OCI-LY7 (cell line): Measurements from ENCODE around the gene METTL8. TPM values are rescaled to one million over a fixed set of nuclear protein-coding genes. Genes with fewer than 3 reads are reported as not detected.

Source experiments
- BruUV-seq: library from RNA; stranded (reverse); fragments of 400-500 nt; replicated peaks from 2 replicates; lab custom pipeline; 2021; lab: Mats Ljungman, UMichigan
- CTCF ChIA-PET: fragments of 300-600 bp; sonication (Branson Sonifier 250); formaldehyde crosslinking; loops from one replicate; lab custom pipeline; 2022; ENCODE audit warnings: antibody characterized with exemption; ENCODE audit not compliant: unreplicated experiment; lab: Charles Lee
- POLR2A ChIA-PET: fragments of 300-600 bp; sonication (Branson Sonifier 250); formaldehyde crosslinking; loops from one replicate; lab custom pipeline; 2022; ENCODE audit warnings: antibody characterized with exemption; lab: Charles Lee
- DNase-seq: peaks from one replicate; pipeline ENCODE4 v3.0.0-alpha.2; 2015; ENCODE audit warnings: low spot score
- H2AFZ ChIP-seq: fragments of 200-600 bp; sonication (generic), shearing (Covaris generic); 2 replicates; pipeline ENCODE4 v1.6.1; 2014; ENCODE audit warnings: mild to moderate bottlenecking, antibody characterized with exemption, low read length, moderate library complexity
- H3K27ac ChIP-seq: fragments of 200-600 bp; sonication (generic); 2 replicates; pipeline ENCODE4 v1.5.1; 2014; ENCODE audit warnings: mixed run types, low read depth, mild to moderate bottlenecking, moderate library complexity, low read length, inconsistent platforms; ENCODE audit not compliant: poor library complexity, severe bottlenecking
- H3K36me3 ChIP-seq: fragments of 200-600 bp; sonication (generic); 2 replicates; pipeline ENCODE4 v1.6.1; 2014; ENCODE audit warnings: mild to moderate bottlenecking, antibody characterized with exemption, low read length, moderate library complexity, mixed read lengths; ENCODE audit not compliant: insufficient read depth
- H3K4me1 ChIP-seq: fragments of 200-600 bp; sonication (generic); 2 replicates; pipeline ENCODE4 v1.5.1; 2014; ENCODE audit warnings: mild to moderate bottlenecking, low read length; ENCODE audit not compliant: insufficient read depth, poor library complexity, severe bottlenecking
- H3K4me2 ChIP-seq: fragments of 200-600 bp; sonication (generic); 2 replicates; pipeline ENCODE4 v1.6.1; 2014; ENCODE audit warnings: mild to moderate bottlenecking, low read length
- H3K4me3 ChIP-seq: fragments of 200-600 bp; sonication (generic); 2 replicates; pipeline ENCODE4 v1.5.1; 2014; ENCODE audit warnings: mild to moderate bottlenecking, low read depth, low read length; ENCODE audit not compliant: poor library complexity, severe bottlenecking
- H3K79me2 ChIP-seq: fragments of 200-600 bp; sonication (generic); 2 replicates; pipeline ENCODE4 v1.6.1; 2016; ENCODE audit warnings: low read depth, mild to moderate bottlenecking, low read length, moderate library complexity, mixed read lengths; ENCODE audit not compliant: insufficient read depth
- H3K9me2 ChIP-seq: fragments of 200-600 bp; sonication (generic); 2 replicates; pipeline ENCODE4 v1.6.1; 2016; ENCODE audit warnings: mild to moderate bottlenecking, low read length, mixed read lengths; ENCODE audit not compliant: insufficient read depth
- H3K9me3 ChIP-seq: fragments of 200-600 bp; sonication (generic); 2 replicates; pipeline ENCODE4 v1.6.1; 2014; ENCODE audit warnings: mild to moderate bottlenecking, mixed run types, low read length, mixed read lengths
- H4K20me1 ChIP-seq: fragments of 200-600 bp; sonication (generic); 2 replicates; pipeline ENCODE4 v1.6.1; 2014; ENCODE audit warnings: mild to moderate bottlenecking, antibody characterized with exemption, low read length, moderate library complexity, mixed read lengths; ENCODE audit not compliant: insufficient read depth
- CTCF ChIP-seq: fragments of 200-600 bp; sonication (generic); conservative IDR thresholded peaks from 2 replicates; pipeline ENCODE4 v1.5.1; 2014; ENCODE audit warnings: mild to moderate bottlenecking, antibody characterized with exemption, low read length, moderate library complexity, mixed read lengths
- EZH2phosphoT487 ChIP-seq: fragments of 200-600 bp; sonication (generic); IDR thresholded peaks from 2 replicates; pipeline ENCODE4 v1.6.1; 2018; ENCODE audit warnings: low read depth, borderline replicate concordance, mild to moderate bottlenecking, mixed run types, antibody characterized with exemption, low read length, moderate library complexity, mixed read lengths
- intact Hi-C: fragments of 100-400 bp; cut with micrococcal nuclease; formaldehyde crosslinking; loops from one replicate; pipeline ENCODE4 v1.10.0; 2022; ENCODE audit not compliant: unreplicated experiment
- total RNA-seq, 2 experiments: library from RNA; depleted of rRNA in 1 of 2; stranded (reverse); fragments of >200 nt in 1 of 2; shearing (Covaris generic) in 1 of 2; gene quantifications; 2 replicates each; pipeline ENCODE4 v1.2.3, GENCODE V29; 2014 to 2022

Gene METTL8
- total RNA-seq, 2 experiments from 2014 or later: 11.8 to 33.0 TPM

- Histone ChIP-seq H3K79me2 (peaks cover 23% of the 10 kb centered on the region; the same call in 1 of the 2 replicates), H3K4me2 (no peak overlapping the region), H4K20me1 (no peaks in the 10 kb centered on the region), H3K9me3 (no peaks in the 10 kb centered on the region; the same call in 1 of the 2 replicates), H3K4me1 (peaks cover 54% of the 10 kb centered on the region), H3K36me3 (peaks cover 13% of the 10 kb centered on the region), H3K27ac (no peak overlapping the region), H2AFZ (no peak overlapping the region), H3K9me2 (no peaks in the 10 kb centered on the region), H3K4me3 (no peak overlapping the region)
- intact Hi-C loops: no loop called here
- no peak for DNase-seq
- ChIA-PET POLR2A (interaction anchor here (0.5 to 2.9 kb wide), 19 partner anchors 11 to 504 kb away, joined by 3 to 14 read pairs (median 4); partner anchors contain the start of gene TLK1), CTCF (no interaction called here)
- no TSS peak for BruUV-seq
- TF ChIP-seq CTCF: no peak
Measured at GRCh38 chr2:171410101-171410500, 23.7 kb downstream of the METTL8 start.

DNA sequence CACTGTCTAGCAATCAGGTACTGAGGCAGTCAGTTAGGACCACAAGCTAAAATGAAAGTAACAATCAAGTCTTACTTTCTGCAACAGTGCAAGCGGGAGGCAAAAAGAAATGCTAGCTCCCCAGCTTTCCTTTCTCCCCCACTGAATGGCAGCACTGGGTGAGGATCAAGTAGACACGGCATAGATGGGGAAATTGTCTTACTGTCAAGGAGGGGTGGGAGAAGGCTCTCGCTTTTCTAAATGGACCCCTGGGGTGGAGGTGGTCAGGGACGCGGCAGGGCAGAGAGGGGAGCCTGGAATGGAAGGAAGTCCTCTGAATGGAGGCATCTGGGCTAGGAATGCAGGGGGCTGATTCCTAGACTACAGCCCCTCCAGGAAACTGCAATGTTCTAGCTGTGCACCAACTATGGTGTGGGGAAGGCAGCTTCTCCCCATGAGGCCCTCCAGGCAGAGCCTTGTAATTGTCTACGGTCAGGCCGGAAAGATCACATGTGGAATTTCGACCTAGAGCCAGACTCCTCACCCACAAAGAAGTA is 24.3 kb downstream of the METTL8 start:
- H3K27ac ChIP-seq: no peak overlapping the region
- intact Hi-C loops: no loop called here
- DNase-seq: no peak
- H2AFZ ChIP-seq: no peak overlapping the region
- no peaks in the 10 kb centered on the region for H4K20me1 ChIP-seq
- H3K4me1 ChIP-seq: peaks cover 54% of the 10 kb centered on the region
- H3K4me3 ChIP-seq: no peak overlapping the region
- ChIA-PET POLR2A (interaction anchor here (0.6 to 2.9 kb wide), 9 partner anchors 10 to 249 kb away, joined by 3 to 14 read pairs (median 8); partner anchors contain the start of gene TLK1), CTCF (no interaction called here)
- peaks cover 23% of the 10 kb centered on the region; the same call in 1 of the 2 replicates for H3K79me2 ChIP-seq
- H3K4me2 ChIP-seq: no peak overlapping the region
- no peaks in the 10 kb centered on the region for H3K9me2 ChIP-seq
- H3K36me3 ChIP-seq: peaks cover 13% of the 10 kb centered on the region
- no peaks in the 10 kb centered on the region; the same call in 1 of the 2 replicates for H3K9me3 ChIP-seq
- no TSS peak for BruUV-seq
- no peak for TF ChIP-seq CTCF
- no peak for TF ChIP-seq EZH2phosphoT487

- H3K79me2 ChIP-seq: peaks cover 14% of the 10 kb centered on the region; the same call in 1 of the 2 replicates
Measured at GRCh38 chr2:171407676-171408044, 26.1 kb downstream of the METTL8 start.

More at GRCh38 chr2:171407676-171408044, 26.1 kb downstream of the METTL8 start:
- H3K36me3 ChIP-seq: peaks cover 14% of the 10 kb centered on the region
- intact Hi-C loops: no loop called here
- no peak for DNase-seq
- ChIA-PET POLR2A (interaction anchor here (0.6 to 4.2 kb wide), 8 partner anchors 9 to 419 kb away, joined by 3 to 35 read pairs (median 3); no protein-coding TSS in a partner anchor), CTCF (interaction anchor here (1.0 kb wide), 1 partner anchor 83 kb away, joined by 4 read pairs; no protein-coding TSS in a partner anchor)
- peaks cover 9% of the 10 kb centered on the region; the same call in 1 of the 2 replicates for H3K9me3 ChIP-seq
- H4K20me1 ChIP-seq: no peaks in the 10 kb centered on the region
- no peak overlapping the region for H2AFZ ChIP-seq
- no TSS peak for BruUV-seq
- no peak overlapping the region for H3K4me2 ChIP-seq
- H3K27ac ChIP-seq: no peak overlapping the region
- H3K4me3 ChIP-seq: no peak overlapping the region
- H3K9me2 ChIP-seq: no peaks in the 10 kb centered on the region
- TF ChIP-seq CTCF (no peak), EZH2phosphoT487 (no peak)
- H3K4me1 ChIP-seq: peaks cover 49% of the 10 kb centered on the region
